ENCODE measurements around the gene IFNAR1. TPM values are rescaled to one million over a fixed set of nuclear protein-coding genes. Genes with fewer than 3 reads are reported as not detected.

Gene IFNAR1
- total and polyA plus RNA-seq, 2 experiments from 2014 or later: 14.0 to 18.7 TPM

- no peaks in the 10 kb centered on the region for H3K9me2 ChIP-seq (ENCODE audit: insufficient read depth)
- no peak overlapping the region for H3K27ac ChIP-seq (ENCODE audit: low read depth)
- TF ChIP-seq EZH2phosphoT487 (IDR thresholded peaks at IDR 0.05; ENCODE audit: unreplicated experiment) (no peak), REST (IDR thresholded peaks at IDR 0.05; ENCODE audit: unreplicated experiment) (no peak), NANOG (IDR thresholded peaks at IDR 0.05; ENCODE audit: borderline replicate concordance) (no peak), ZNF331 (CRISPR knock-in tag; IDR thresholded peaks at IDR 0.05; ENCODE audit: low read depth) (no peak), CREB1 (CRISPR knock-in tag; IDR thresholded peaks at IDR 0.05; ENCODE audit: low read depth) (no peak)
- no peak overlapping the region for H3K4me3 Mint-ChIP-seq
- H3K36me3 Mint-ChIP-seq (ENCODE audit: low read depth): no peaks in the 10 kb centered on the region
- H3K9me3 Mint-ChIP-seq: no peaks in the 10 kb centered on the region
- H3K4me1 ChIP-seq (ENCODE audit: insufficient read depth): no peaks in the 10 kb centered on the region
- peaks cover 2% of the 10 kb centered on the region for H3K27me3 Mint-ChIP-seq (ENCODE audit: insufficient read depth, low read depth, poor library complexity)
- H2AFZ ChIP-seq: no peak overlapping the region
- no peaks in the 10 kb centered on the region for H3F3A ChIP-seq (replicated peaks; ENCODE audit: low read depth)
- no peak overlapping the region for H3K4me2 ChIP-seq
- no peak overlapping the region; the same call in 1 of the 2 replicates for H3K27ac Mint-ChIP-seq
- DNase-seq (ENCODE audit: low spot score): no peak
- H3K27me3 ChIP-seq (ENCODE audit: insufficient read depth): no peaks in the 10 kb centered on the region
- H3K4me1 Mint-ChIP-seq: peaks cover 9% of the 10 kb centered on the region
- H3K36me3 ChIP-seq (ENCODE audit: insufficient read depth): no peaks in the 10 kb centered on the region
- H4K20me1 ChIP-seq (replicated peaks; ENCODE audit: insufficient read depth): no peaks in the 10 kb centered on the region
- no peaks in the 10 kb centered on the region for H3K79me2 ChIP-seq (replicated peaks; ENCODE audit: insufficient read depth)
- no peak for ATAC-seq
- H3K4me3 ChIP-seq: no peak overlapping the region
These were observed 28.6 kb upstream of the IFNAR1 start for GRCh38 chr21:33296156-33296555.

- no peaks in the 10 kb centered on the region for H3K9me3 Mint-ChIP-seq
- H3K9me2 ChIP-seq (ENCODE audit: insufficient read depth): 0 out of 2 replicates have a peak, but pooled peaks cover 4% of the 10 kb centered on the region
- no peaks in the 10 kb centered on the region for H3F3A ChIP-seq (replicated peaks; ENCODE audit: low read depth)
- TF ChIP-seq, protein P1, sequence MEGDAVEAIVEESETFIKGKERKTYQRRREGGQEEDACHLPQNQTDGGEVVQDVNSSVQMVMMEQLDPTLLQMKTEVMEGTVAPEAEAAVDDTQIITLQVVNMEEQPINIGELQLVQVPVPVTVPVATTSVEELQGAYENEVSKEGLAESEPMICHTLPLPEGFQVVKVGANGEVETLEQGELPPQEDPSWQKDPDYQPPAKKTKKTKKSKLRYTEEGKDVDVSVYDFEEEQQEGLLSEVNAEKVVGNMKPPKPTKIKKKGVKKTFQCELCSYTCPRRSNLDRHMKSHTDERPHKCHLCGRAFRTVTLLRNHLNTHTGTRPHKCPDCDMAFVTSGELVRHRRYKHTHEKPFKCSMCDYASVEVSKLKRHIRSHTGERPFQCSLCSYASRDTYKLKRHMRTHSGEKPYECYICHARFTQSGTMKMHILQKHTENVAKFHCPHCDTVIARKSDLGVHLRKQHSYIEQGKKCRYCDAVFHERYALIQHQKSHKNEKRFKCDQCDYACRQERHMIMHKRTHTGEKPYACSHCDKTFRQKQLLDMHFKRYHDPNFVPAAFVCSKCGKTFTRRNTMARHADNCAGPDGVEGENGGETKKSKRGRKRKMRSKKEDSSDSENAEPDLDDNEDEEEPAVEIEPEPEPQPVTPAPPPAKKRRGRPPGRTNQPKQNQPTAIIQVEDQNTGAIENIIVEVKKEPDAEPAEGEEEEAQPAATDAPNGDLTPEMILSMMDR (conservative IDR thresholded peaks at IDR 0.05; ENCODE audit: low read depth in 2 of 2): no peak
- TF ChIP-seq NANOG (IDR thresholded peaks at IDR 0.05; ENCODE audit: borderline replicate concordance) (no peak), ZNF114 (CRISPR knock-in tag; IDR thresholded peaks at IDR 0.05) (no peak), POLR2AphosphoS5 (IDR thresholded peaks at IDR 0.05; ENCODE audit: low read depth) (no peak)
- no peaks in the 10 kb centered on the region for H4K20me1 ChIP-seq (replicated peaks; ENCODE audit: insufficient read depth)
- H3K27ac ChIP-seq (ENCODE audit: low read depth): no peak overlapping the region
- H3K4me1 Mint-ChIP-seq: peaks cover 9% of the 10 kb centered on the region
- H3K4me3 ChIP-seq: no peak overlapping the region
- H3K79me2 ChIP-seq (replicated peaks; ENCODE audit: insufficient read depth): no peaks in the 10 kb centered on the region
- H3K36me3 Mint-ChIP-seq (ENCODE audit: low read depth): no peaks in the 10 kb centered on the region
- H3K4me2 ChIP-seq: no peak overlapping the region
- no peak overlapping the region for H3K27ac Mint-ChIP-seq
- no peaks in the 10 kb centered on the region for H3K4me1 ChIP-seq (ENCODE audit: insufficient read depth)
- H3K36me3 ChIP-seq (ENCODE audit: insufficient read depth): no peaks in the 10 kb centered on the region
- peak overlapping the region; percentile 76 for H2AFZ ChIP-seq
- no peaks in the 10 kb centered on the region for H3K27me3 ChIP-seq (ENCODE audit: insufficient read depth)
- peak; percentile 51 for DNase-seq (ENCODE audit: low spot score)
- peak; percentile 70 for ATAC-seq
- no peak overlapping the region for H3K4me3 Mint-ChIP-seq
- no peaks in the 10 kb centered on the region for H3K27me3 Mint-ChIP-seq (ENCODE audit: insufficient read depth, low read depth, poor library complexity)
These were observed 25.5 kb upstream of the IFNAR1 start for GRCh38 chr21:33299181-33299752.
